HTR-8/SVneo (cell line): ENCODE measurements around the gene YKT6.

Source experiments
- DNase-seq: peaks from one replicate; pipeline ENCODE4 v3.0.0; 2011; ENCODE audit warnings: low spot score, mixed read lengths; ENCODE audit not compliant: insufficient read length
- FAIRE-seq: peaks from 2 replicates; lab custom pipeline; 2011; peaks lifted over from hg19 to GRCh38; lab: Jason Lieb, UNC

YKT6 gene

DNA sequence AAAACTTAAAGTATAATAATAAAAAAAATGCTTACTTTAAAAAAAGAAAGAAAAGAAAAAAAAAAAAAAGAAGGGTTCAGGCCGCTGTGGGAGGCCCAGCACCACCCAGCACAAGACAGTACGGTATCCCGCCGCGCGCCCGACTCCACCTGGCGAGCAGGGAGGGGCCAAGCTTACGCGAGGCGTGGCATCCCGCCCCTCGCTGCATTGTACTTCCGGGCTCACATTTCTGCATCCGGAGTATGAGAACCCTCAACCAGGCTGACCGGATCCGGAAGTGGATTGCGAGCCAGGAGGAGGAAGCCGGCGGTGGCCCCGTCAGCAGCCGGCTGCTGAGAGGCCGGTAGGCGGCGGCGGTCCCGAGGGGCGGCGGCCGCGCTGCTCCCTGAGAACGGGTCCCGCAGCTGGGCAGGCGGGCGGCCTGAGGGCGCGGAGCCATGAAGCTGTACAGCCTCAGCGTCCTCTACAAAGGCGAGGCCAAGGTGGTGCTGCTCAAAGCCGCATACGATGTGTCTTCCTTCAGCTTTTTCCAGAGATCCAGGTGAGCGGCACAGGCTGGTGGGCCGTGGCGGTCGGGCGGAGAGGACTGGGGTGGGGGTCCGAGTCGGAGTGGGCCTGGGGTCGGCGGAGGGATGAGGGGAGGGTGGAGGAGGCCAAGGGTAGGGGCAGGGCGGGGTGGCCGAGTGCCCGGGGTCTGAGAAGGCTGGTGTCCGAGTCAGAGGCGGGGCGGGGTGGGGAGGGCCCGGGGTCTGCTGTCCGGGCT, at the start of gene YKT6:
Gene YKT6, plus strand, starts transcription at position 280 of the 763 bp plus-strand sequence. Its CDS starts 158 bp downstream, at position 438.
- DNase-seq: peak; percentile 98
- peak; percentile 97 for FAIRE-seq

DNA sequence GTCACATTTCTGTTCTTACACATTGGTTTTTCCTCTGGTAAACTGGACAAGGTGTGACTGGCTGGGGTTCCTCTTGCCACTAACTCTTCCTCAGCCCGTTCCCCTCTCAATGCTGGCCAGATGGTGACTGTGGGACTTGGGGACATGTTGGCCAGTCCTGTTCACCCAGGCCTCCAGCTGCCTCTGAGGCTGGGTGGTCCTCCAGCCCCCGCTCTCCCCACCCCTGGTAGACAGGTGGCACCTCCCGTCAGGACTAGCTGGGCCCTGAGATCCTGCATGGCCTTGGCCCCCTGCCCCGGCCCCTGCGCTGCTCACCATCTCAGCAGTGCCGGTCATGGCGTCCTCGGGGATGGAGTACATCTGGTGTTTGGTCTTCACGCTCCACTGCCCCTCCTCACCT, 48.8 kb upstream of the YKT6 start:
- DNase-seq (no peak), FAIRE-seq (no peak)

DNA sequence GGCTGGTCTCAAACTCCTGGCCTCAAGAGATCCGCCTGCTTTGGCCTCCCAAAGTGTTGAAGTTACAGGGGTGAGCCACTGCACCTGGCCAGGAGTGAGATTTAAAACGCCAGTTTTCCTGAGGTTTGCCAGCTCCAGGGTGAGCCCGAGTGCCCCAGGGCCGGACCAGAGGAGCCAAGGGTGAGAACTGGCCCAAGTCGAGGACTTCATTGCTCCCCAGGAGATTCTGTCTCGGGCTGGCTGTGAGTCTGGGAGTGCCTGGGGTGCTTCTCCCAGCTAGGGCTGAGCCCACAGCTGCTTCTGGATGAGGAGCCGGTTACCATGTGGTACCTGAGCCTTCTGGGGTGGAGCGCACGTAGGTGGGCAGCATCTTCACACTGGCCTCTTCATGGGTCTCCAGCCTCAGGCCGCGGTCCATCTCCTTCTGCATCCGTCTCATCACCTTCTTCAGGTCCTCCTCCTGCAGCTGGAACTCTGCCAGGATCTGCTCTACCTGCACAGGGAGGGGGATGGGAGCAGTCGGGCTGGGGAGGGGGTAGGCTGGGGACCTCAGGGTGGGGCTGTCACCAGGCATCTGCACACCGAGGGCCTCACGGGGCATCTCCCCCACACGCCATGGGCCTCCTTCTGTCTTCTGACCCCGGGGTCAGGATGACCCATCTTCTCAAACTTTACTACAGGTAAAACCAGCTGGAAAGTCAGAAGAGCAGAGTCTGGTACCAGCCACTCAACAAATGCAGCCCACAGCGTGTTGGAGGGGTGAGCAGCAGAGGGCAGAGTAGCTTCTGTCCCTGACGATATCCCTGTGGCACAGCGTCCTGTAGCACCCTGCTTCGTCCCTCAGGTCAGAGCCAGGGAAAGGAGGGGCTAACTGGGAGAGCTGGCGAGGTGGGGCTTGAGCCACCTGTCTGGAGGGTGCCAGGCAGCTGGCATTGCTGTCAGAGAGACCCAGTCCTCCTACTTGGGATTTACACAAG, 47.5 kb upstream of the YKT6 start:
- FAIRE-seq (no peak), DNase-seq (no peak)

DNA sequence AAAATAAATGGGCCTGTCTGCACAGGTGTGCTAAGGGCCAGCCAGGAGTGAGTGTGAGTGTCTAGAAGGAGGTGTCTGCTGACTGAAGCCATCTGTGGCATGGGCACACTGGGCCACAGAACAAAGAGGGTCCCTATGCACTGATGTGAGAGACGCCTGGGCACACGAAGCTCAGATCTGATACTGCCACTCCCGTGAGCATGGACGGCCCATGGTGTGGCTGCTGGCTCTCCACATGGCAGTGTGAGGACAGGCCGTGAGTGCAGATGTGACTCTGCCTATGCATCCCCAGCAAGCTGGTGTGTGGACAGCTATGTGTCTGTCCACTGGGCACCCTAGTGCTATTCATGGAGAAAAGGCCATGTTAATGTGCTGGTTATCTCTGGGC, 46.8 kb upstream of the YKT6 start:
- FAIRE-seq (no peak), DNase-seq (no peak)

DNA sequence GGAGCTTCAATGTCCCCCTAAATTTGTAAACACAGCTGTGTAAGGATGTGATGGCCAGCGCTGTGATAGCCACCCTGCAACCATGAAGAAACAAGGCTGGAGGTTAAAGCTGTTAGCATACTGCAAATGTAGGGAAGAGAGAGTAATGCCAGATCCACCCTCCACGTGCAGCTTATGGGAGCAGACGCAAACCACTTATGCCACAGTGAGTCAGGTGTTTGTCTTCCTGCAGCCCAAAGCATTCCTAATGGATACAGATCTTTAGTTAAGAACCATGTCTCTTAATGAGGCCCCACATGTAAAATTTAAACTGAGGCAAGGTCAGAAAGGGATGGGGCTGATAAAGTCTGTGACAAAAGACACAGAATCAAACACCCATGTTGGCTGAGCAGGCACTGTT, 46.1 kb upstream of the YKT6 start:
- FAIRE-seq: peak; percentile 13
- DNase-seq: no peak

DNA sequence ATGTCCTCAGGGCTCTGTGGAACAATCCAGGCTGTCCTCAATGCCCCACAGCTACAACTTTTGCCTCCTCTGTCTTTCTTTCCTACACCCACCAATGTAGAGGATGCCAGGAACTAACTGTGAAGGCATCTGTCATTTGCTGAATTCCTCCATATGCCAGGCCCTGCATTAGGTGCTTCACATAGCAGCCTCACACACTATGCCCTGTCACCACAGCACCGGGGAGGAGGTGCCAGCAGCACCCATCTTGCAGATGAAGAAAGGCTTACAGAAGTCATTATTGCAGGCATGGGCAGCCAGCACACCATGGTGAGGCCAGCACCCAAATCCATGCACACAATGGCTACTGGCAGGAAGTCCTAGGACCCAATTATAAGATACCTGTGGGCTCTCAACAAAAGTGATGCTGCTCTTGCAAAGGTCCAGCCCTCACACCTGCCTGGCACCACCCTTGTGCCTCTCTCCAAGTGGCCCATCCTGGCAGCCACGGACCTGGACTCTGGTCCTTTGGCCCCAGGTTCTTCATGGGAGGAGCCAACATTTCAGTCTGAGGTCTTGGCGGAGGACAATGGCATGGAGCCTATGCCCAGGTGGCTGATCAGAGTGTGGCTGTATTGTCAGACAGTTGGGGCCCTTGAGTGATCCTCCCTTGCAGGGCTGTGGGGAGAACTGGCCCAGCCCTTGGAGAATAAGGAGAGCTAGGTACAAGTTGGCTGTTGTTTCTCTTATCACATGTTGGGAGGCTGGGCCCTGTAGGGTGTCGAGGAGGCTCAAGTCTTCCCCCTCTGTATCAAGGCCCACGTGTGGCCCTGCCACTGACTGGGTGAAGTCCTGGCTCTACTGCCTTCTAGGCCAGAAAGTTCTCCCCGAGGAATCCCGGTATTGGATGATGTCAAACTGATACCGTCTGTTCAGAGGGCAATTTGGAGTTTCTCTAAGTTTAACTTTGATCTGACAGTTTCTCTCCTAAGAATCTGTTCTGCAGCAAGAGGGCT, 45.3 kb upstream of the YKT6 start:
- DNase-seq (no peak), FAIRE-seq (no peak)

DNA sequence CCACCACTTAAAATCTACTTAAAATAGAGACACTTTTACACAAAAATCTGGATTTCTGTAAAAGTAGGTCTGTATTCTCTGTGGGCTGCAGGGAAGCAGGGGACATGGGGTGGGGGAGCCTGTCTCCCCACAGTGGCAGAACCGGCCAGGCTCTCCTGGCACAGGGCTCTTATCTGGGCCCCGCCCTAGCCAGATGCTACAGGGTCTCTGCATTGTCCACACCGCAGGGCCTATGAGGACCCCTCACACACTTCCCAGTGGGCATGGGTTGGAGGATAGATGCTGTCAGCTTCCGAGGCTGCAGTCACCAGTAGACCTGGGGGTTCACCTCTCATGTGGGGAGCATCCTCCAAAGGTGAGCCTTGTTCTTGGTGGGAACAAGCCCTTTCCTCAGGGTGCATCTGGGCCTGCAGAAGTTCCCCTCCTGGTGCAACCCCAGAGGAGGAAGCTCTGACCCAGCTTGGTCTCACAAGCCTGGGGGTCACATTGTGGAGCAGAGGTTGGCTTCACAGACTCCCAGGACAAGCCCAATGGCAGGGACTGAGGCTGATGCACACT, 44.2 kb upstream of the YKT6 start:
- no peak for DNase-seq
- no peak for FAIRE-seq

DNA sequence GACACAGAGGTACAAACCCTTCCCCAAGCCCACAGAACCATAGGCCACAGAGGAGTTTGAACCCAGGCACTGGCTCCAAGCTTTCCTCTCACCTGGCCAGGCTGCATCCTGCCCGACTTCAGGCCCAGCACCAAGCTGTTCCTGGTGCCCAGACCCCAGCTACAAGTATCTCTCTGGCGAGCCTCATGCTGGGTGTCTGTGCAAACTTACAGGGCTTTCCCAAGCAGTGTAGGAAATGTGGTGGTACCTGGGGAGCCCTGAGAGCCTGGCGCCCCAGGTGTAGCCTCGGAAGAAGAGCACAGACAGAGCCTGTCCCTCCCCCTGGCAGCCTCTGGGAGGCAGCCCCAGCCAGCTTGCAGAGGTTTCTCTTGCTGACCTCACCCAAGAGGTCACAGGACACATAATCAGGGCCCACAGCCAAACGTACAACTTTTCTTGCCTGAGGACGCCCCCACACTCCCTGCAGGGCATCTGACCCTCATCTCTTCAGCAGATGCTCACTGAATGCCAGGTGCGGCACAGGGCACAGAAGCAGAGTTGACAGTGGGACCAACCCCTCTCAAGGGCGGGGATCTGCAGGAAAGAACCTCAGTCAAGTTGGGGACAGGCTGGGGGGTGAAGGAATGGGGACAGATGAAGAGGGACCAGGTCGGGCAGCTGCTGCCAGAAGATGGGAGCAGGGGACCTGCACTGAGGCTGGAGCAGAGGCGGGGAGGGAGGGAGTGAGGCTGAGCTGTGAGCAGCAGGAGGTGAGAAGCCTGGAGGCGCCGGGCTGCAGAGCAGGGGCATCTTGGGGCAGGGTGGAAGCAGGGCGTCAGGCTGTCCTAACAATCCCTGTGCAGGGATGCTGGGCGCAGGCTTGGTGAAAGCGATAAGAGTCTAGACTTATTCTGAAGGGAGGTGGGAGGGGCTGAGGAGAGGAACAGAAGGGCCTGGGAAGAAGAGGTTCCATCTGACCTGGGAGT, 43.4 kb upstream of the YKT6 start:
- FAIRE-seq: no peak
- DNase-seq: no peak

DNA sequence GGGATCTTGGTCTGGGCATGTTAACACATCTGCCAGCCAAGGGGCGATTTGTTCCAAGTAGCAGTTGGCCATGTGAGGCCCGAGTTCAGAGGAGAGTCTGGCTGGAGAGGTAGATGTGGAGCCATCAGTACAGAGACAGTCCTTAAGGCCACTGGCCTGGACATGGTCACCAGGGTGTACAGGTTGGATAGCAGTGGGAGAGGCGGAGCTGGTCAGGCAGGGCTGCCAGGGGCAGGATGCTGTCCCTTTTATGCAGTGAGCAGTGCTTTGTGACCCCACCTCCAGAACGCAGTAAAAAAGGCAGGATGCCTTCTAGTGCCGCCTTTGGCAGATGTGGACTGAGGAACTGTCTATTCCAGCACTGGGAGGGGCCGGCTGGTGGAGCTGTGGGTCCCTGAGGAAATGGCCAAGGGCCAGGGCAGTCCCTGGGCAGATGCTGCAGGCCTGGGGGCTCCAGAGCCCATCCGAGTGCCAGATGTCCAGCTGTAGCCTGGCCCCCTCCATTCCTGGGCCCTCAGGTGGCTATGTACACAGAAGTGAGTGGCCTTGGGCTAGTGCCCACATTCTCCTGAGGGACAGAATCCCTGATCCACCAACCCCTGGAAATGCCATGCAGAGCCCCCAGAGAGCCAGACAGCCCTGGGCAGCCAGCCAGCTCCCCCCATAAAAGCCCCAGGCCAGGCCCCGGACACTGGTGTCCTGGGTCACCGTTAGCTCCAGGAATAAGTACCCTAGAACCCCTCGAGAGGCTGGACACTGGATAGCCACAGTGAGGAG, 42.5 kb upstream of the YKT6 start:
- FAIRE-seq: no peak
- no peak for DNase-seq

DNA sequence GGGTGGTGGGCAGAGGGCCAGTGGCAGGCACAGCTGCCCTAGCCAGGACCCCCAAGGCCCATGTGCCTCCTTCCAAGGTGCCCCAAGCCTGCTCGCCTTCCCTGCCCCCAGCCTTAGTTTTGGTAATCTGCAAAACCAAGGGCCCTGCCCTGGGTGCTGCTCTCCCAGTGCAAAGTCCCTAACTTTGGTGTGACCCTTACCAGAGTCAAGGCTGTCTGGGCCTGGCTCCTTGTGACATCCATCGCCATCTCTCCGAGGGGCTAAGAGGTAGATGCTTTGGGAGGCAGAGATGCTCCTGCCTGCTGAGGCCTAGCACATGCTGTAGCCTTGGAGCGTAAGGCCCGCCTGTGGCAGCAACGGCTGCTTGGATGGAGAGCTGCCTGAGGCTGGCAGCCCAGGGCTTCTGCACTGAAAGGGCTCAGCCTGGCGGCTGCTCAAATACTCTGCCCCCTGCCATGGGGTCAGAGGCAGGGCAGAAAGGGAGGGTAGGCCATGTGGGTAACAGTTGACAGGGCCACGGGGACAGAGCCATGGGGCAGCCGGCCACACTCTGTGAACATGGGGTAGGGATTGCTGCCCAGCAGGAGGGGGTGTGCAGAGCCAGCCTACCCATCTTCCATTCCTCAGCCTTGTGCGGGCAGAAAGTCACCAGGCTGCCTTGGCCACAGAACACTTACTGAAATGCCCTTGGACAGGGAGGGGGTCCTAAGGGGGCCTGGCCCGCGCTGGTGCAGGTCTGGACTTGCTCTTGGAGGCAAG, 41.7 kb upstream of the YKT6 start:
- no peak for FAIRE-seq

DNA sequence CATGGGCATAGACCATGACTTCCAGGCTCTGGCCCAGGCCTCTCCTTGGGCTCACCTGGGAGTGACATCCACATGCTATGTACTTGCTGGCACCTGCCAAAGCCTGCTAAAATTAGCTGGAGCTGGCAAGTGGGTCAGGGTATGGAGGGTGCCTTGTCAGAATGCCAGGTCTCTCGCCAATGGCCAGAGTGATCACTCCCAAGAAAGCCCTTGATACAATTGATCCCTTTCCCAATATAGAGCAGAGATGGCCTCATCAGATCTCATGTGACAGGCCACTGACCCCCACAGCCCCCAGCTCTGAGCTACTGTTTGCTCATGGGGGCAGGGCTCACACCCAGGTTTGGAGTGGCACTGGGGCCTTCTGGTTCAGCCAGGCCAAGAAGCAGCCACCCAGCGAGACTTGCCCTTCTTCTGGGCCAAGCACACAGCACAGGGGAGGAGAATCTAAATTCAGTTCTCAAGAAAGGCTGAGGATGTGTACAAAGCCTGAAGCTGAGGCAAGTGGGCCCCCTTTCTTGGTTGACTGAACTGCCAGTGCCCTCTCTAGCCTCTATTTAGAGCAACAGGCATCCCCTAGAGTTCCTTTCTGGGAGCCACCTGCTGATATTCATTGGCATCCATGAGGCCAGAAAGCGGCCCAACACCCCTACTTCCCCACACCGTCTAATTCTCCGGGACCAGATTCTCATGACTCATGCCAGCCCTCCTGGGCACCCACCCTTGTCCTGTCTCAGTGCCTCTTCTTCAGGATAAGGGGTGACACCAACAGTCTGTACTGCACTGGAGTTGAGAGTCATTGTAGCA, 40.8 kb upstream of the YKT6 start:
- FAIRE-seq: no peak
- no peak for DNase-seq

More for the DNA sequence above, 41.7 kb upstream of the YKT6 start:
- no peak for DNase-seq

DNA sequence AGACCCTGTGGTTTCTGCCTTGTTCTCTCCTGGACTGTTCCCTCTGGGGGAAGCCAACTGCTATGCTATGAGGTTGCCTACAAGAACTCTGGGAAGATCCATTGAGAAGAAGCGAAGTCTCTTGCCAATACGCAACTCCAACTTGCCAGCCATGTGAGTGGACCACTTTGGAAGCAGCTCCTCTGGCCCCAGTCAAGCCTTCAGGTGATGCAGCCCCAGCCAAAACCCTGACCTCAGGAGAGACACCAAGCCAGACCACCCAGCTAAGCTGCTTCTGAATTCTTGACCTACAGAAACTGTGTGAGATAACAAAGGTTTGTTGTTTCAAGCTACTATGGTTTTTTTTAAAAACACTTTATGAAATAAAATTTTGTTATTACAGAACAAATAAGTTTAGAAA, 39.4 kb upstream of the YKT6 start:
- no peak for DNase-seq
- no peak for FAIRE-seq

DNA sequence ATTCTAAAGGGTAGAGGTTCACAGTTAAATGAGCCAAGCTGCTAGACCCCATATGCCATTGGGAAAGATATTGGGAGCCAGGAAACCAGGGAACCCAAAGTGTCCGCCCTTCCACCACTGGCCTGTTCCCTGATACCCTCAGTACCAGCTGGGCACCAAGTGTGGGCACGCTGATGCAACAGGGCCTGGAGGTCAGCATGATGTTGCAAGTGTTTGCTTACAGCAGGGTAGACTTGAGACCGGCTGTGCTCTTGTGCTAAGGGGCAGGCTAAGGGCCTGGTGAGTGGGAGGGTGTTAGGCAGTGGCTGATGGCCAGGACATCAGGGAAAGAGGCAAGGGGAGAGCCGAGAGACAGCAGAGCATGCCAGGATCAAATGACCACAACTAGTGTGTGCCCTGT, 38.6 kb upstream of the YKT6 start:
- FAIRE-seq (no peak), DNase-seq (no peak)

DNA sequence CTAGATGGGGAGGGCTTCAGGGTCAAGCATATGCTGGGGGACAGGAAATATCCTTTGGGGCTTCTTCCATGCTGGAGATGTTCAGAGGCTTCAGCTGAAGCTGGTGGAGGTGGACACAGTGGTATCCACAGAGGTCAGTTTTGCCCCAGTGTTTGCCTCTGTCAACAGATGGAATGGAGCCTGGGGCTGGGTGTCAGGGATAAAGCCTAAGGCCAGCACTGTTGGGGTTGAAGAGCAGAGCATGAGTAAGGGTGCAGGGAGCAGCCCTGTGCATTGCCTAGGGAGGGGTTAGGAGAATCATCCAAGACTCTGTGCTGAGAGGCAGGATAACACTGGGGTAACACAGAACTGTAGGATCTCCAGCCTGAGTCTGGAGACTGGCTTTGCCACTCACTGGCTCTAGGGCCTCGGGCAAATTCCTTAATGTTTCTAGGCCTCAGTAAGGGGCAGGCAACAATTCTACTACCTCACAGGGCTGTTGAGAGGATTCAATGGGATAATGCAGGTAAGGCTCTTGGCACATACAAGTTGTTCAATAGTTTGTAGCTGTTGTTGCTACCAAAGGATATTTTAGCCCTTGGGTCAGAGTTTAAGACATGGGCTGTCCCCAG, 37.9 kb upstream of the YKT6 start:
- no peak for FAIRE-seq

DNA sequence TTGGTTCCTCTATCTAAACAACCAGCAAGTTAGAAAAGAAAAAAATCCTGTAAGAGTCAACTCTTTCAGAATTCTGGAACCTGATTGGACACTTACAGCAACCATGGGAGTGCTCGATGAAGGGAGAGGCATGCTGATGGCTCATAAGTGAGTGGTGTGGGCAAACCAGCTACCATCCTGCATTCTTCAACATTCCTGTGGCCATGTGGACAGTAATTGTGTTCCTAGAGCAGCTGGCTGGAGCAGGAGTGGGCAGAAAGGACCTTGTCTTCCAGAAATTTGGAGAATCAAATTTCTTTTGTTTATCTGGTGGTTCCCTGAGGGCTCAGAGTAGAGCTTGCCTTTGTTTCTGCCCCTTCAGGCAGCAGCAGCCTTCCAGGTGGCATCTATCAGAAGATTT, 37.2 kb upstream of the YKT6 start:
- FAIRE-seq: peak; percentile 94
- DNase-seq: peak; percentile 93

More for the DNA sequence above, 37.9 kb upstream of the YKT6 start:
- DNase-seq: no peak

DNA sequence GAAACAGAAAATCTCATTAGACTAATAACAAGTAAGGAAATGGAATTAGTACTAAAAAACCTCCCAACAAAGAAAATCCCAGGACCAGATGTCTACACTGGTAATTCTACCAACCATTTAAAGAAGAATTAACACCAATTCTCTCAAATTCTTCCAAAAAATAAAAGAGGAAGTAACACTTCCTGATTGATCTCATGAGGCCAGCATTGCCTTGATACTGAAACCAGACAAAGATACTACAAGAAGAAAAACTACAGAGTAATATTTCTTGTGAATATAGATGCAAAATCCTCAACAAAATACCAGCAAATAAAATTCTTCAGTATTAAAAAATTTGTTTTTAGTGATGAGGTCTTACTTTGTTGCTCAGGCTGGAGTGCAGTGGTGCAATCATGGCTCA, 32.9 kb upstream of the YKT6 start:
- FAIRE-seq: no peak
- DNase-seq: no peak
